Measurements from ENCODE around the gene TAGLN3.

The TAGLN3 gene

DNA sequence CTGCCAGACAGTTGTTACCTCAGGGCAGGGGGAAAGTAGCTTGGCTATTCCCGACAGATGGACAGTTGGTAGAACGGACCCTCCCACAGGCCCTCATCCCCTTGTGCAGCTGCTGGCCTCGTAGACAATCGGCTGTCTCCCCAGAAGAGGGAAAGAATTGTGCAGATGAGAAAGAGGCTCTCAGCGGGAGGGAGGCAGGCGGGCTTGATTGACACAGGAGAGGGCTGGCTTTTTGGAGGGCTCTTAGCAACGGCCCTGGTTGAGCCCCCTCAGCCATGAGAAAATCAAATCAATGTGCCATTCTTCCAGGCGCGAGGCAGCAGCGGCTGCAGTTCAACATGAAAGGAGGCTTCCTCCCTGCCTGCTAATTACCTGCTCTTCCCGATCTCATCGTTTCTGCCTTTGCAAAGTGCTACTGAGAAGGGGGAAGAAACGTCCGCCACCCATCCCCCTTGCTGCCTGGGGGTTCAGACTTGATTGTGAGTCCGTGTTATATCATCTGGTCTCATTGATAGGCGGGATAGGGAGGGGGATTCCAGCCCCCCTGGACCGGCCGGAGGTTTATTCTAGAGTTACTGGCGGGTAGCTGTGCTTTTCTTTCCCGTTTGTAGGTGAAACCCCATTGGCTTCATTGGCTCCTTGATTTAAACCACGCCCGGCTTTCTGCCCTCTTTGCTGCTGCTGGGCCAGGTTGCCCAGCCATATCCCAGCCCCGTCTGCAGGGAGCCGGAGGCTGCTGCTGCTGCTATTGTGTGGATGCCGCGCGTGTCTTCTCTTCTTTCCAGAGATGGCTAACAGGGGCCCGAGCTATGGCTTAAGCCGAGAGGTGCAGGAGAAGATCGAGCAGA is at the start of gene TAGLN3:
TSS of gene TAGLN3 (plus strand) at position 287 of the 848 bp plus-strand sequence. CDS start at position 788, 501 bp downstream.
- H3K4me1 Mint-ChIP-seq = peaks cover 46% of the 10 kb centered on the region
- H3K27ac Mint-ChIP-seq = peak within 1 kb of the TSS; percentile 30 to 37 (median 36)
- TF ChIP-seq, protein P1, sequence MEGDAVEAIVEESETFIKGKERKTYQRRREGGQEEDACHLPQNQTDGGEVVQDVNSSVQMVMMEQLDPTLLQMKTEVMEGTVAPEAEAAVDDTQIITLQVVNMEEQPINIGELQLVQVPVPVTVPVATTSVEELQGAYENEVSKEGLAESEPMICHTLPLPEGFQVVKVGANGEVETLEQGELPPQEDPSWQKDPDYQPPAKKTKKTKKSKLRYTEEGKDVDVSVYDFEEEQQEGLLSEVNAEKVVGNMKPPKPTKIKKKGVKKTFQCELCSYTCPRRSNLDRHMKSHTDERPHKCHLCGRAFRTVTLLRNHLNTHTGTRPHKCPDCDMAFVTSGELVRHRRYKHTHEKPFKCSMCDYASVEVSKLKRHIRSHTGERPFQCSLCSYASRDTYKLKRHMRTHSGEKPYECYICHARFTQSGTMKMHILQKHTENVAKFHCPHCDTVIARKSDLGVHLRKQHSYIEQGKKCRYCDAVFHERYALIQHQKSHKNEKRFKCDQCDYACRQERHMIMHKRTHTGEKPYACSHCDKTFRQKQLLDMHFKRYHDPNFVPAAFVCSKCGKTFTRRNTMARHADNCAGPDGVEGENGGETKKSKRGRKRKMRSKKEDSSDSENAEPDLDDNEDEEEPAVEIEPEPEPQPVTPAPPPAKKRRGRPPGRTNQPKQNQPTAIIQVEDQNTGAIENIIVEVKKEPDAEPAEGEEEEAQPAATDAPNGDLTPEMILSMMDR (IDR thresholded peaks at IDR 0.05; ENCODE audit: unreplicated experiment in 3 of 3) = no peak
- peak within 1 kb of the TSS; percentile 86 to 91 (median 87) for H3K4me3 Mint-ChIP-seq
- peaks cover 29% of the 10 kb centered on the region for H3K27me3 Mint-ChIP-seq (ENCODE audit: low read depth)
- no peaks in the 10 kb centered on the region for H3K36me3 Mint-ChIP-seq (ENCODE audit: low read depth)
- H3K9me3 Mint-ChIP-seq = no peaks in the 10 kb centered on the region

DNA sequence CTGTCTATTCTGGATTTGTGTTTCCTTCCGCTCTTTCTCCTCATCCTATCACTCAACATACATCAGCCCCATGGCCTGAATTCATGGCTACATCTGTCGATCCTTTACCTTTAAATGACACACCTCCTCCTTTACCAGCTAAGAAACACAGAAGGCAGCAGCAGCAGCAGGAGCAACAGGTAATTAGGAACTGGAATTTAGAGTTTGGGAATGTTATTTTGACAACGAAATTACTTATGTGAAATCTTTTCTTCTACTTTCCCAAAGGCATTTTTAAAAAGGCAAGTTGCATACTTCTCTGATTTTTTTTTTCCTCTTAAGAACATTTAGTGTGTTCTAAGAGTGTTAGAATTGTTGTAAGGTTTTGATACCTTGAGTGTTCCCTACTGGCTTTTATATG is 49.0 kb upstream of the TAGLN3 start:
- no peaks in the 10 kb centered on the region for H3K27me3 Mint-ChIP-seq (ENCODE audit: low read depth)
- TF ChIP-seq, protein P1 (IDR thresholded peaks at IDR 0.05; ENCODE audit: unreplicated experiment in 3 of 3) = no peak
- H3K4me3 Mint-ChIP-seq = no peak overlapping the region
- H3K36me3 Mint-ChIP-seq (ENCODE audit: low read depth) = peaks cover 38% of the 10 kb centered on the region
- H3K27ac Mint-ChIP-seq = no peak overlapping the region
- H3K9me3 Mint-ChIP-seq = no peaks in the 10 kb centered on the region
- H3K4me1 Mint-ChIP-seq = peaks cover 6% of the 10 kb centered on the region

DNA sequence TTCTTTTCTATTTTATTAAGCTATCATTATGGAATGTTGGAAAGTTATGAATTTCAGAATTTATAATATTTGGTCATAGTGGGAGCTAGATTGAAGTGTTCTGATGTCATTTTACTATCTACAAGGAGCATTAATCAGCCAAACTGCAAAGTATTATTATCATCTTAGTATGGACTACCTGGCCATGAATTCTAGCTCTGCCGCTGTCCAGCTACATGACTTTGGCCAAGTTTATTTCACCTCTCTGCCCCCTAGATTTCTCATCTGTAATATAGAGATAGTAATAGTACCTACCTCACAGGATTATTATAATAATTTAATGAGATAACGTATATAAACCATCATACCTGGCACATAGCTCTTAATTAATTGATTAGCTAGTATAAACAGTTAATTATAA is 47.7 kb upstream of the TAGLN3 start:
- Mint-ChIP-seq H3K9me3 (no peaks in the 10 kb centered on the region), H3K27ac (no peak overlapping the region), H3K27me3 (ENCODE audit: low read depth) (no peaks in the 10 kb centered on the region), H3K4me3 (no peak overlapping the region), H3K36me3 (ENCODE audit: low read depth) (peaks cover 33% of the 10 kb centered on the region), H3K4me1 (peaks cover 6% of the 10 kb centered on the region)
- TF ChIP-seq, protein P1 (IDR thresholded peaks at IDR 0.05; ENCODE audit: unreplicated experiment in 3 of 3) = no peak

DNA sequence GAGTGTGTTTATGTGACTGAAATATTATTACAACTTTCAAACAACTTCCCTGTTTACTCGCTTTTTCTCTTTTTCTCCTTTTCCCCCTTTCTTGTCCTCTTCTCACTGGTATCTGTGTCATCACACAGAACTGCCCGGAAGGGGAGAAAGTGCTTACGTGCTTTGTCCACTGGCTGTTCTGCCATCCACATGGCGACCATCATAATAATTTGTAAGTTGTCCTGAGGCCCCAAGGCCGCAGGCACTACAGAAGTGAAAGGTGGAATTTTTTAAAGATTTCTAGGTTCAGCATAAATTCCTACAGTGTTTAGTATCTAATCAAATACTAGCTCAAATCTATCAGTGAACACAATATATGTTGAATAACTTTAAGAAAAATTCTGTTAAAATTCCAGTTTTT is 46.6 kb upstream of the TAGLN3 start:
- no peak overlapping the region for H3K27ac Mint-ChIP-seq
- H3K4me1 Mint-ChIP-seq = peaks cover 9% of the 10 kb centered on the region
- no peaks in the 10 kb centered on the region for H3K27me3 Mint-ChIP-seq (ENCODE audit: low read depth)
- TF ChIP-seq, protein P1 (IDR thresholded peaks at IDR 0.05; ENCODE audit: unreplicated experiment in 3 of 3) = no peak
- H3K9me3 Mint-ChIP-seq = no peaks in the 10 kb centered on the region
- H3K36me3 Mint-ChIP-seq (ENCODE audit: low read depth) = peaks cover 37% of the 10 kb centered on the region
- H3K4me3 Mint-ChIP-seq = no peak overlapping the region

DNA sequence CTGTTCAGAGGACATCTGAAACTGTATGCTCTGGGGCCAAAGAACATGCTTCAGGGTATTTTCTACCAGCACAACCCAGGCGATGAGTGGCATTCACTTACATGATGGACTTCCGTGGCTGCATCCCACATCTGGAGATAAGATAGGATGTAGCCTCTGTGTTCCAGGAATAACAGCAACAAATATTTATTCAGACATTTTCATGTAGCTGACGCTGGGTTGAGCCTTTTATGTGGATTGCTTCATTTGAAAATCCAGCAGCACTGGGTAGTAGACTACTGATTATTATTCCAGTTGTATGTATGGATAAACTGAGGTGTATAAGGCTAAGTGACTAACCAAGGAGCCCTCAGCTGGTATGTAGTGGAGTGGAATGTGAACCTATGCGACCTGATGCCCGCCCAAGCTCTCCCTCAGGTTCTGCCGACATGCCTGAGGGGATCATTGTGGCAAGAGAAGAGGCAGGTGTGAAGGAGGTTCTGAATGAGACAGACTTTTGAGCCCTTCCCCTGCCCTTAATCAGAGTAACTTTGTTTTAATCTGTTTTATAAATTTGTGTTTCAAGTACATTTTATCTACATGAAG is 45.8 kb upstream of the TAGLN3 start:
- H3K4me3 Mint-ChIP-seq = no peak overlapping the region
- peaks cover 44% of the 10 kb centered on the region for H3K36me3 Mint-ChIP-seq (ENCODE audit: low read depth)
- H3K27ac Mint-ChIP-seq = no peak overlapping the region
- H3K9me3 Mint-ChIP-seq = no peaks in the 10 kb centered on the region
- peaks cover 18% of the 10 kb centered on the region for H3K4me1 Mint-ChIP-seq
- no peaks in the 10 kb centered on the region for H3K27me3 Mint-ChIP-seq (ENCODE audit: low read depth)
- TF ChIP-seq, protein P1 (IDR thresholded peaks at IDR 0.05; ENCODE audit: unreplicated experiment in 3 of 3) = no peak
